Adipocyte (in vitro differentiated cells): ENCODE results near the gene NRXN2.

Experiments used
- DNase-seq: peaks from one replicate; pipeline ENCODE4 v3.0.0-alpha.2; 2015; ENCODE audit warnings: low read depth
- H3K27me3 ChIP-seq: replicated peaks from 2 replicates; pipeline ENCODE4 v1.7.0; 2013; ENCODE audit warnings: mild to moderate bottlenecking, low read length, moderate library complexity; ENCODE audit not compliant: control insufficient read depth, insufficient read depth
- H3K36me3 ChIP-seq: 2 replicates; pipeline ENCODE4 v1.7.0; 2013; ENCODE audit warnings: low read length, mild to moderate bottlenecking, moderate library complexity; ENCODE audit not compliant: control insufficient read depth, insufficient read depth, severe bottlenecking
- H3K4me1 ChIP-seq: 2 replicates; pipeline ENCODE4 v1.7.0; 2013; ENCODE audit warnings: mild to moderate bottlenecking, low read length, moderate library complexity; ENCODE audit not compliant: control insufficient read depth, insufficient read depth
- H3K4me3 ChIP-seq: 2 replicates; pipeline ENCODE4 v1.7.0; 2013; ENCODE audit warnings: mild to moderate bottlenecking, low read length, moderate library complexity
- H3K9ac ChIP-seq: 2 replicates; pipeline ENCODE4 v1.7.0; 2013; ENCODE audit warnings: mild to moderate bottlenecking, low read length, moderate library complexity
- H3K9me3 ChIP-seq: 2 replicates; pipeline ENCODE4 v1.7.0; 2013; ENCODE audit warnings: mild to moderate bottlenecking, low read length, moderate library complexity; ENCODE audit not compliant: control insufficient read depth

Gene NRXN2

GRCh38 chr11:64750361-64751054 lies 27.5 kb upstream of the NRXN2 start:
- Histone ChIP-seq H3K4me3 (no peak overlapping the region), H3K9ac (no peak overlapping the region)
- no peak for DNase-seq

GRCh38 chr11:64747961-64748665 lies 25.1 kb upstream of the NRXN2 start:
- no peak overlapping the region for H3K4me3 ChIP-seq
- peaks cover 8% of the 10 kb centered on the region for H3K27me3 ChIP-seq
- peaks cover 30% of the 10 kb centered on the region for H3K4me1 ChIP-seq
- no peaks in the 10 kb centered on the region for H3K36me3 ChIP-seq
- peak; percentile 75 for DNase-seq
- H3K9ac ChIP-seq = peak overlapping the region; percentile 0
- H3K9me3 ChIP-seq = no peaks in the 10 kb centered on the region

More at GRCh38 chr11:64750361-64751054, 27.5 kb upstream of the NRXN2 start:
- H3K4me1 ChIP-seq = peaks cover 13% of the 10 kb centered on the region
- no peaks in the 10 kb centered on the region for H3K36me3 ChIP-seq
- H3K9me3 ChIP-seq = no peaks in the 10 kb centered on the region
- H3K27me3 ChIP-seq = no peaks in the 10 kb centered on the region

- Histone ChIP-seq H3K4me3 (no peak overlapping the region), H3K4me1 (peaks cover 38% of the 10 kb centered on the region), H3K9me3 (no peaks in the 10 kb centered on the region), H3K27me3 (peaks cover 19% of the 10 kb centered on the region), H3K9ac (no peak overlapping the region), H3K36me3 (no peaks in the 10 kb centered on the region)
- DNase-seq = no peak
These were observed 23.5 kb upstream of the NRXN2 start for GRCh38 chr11:64746486-64746885.

GRCh38 chr11:64745521-64746328 lies 22.7 kb upstream of the NRXN2 start:
- peak; percentile 47 for DNase-seq
- no peaks in the 10 kb centered on the region for H3K9me3 ChIP-seq
- no peaks in the 10 kb centered on the region for H3K36me3 ChIP-seq
- H3K4me3 ChIP-seq = no peak overlapping the region
- H3K9ac ChIP-seq = no peak overlapping the region
- H3K4me1 ChIP-seq = peaks cover 38% of the 10 kb centered on the region
- peaks cover 26% of the 10 kb centered on the region for H3K27me3 ChIP-seq

- Histone ChIP-seq H3K4me3 (peak overlapping the region; percentile 23), H3K9me3 (no peaks in the 10 kb centered on the region), H3K27me3 (peaks cover 32% of the 10 kb centered on the region), H3K9ac (no peak overlapping the region), H3K4me1 (peaks cover 38% of the 10 kb centered on the region), H3K36me3 (no peaks in the 10 kb centered on the region)
- DNase-seq = peak; percentile 27
These were observed 22.2 kb upstream of the NRXN2 start for GRCh38 chr11:64745189-64745520.

GRCh38 chr11:64744544-64745188 lies 21.7 kb upstream of the NRXN2 start:
- no peaks in the 10 kb centered on the region for H3K9me3 ChIP-seq
- H3K4me3 ChIP-seq = no peak overlapping the region
- peaks cover 37% of the 10 kb centered on the region for H3K27me3 ChIP-seq
- H3K4me1 ChIP-seq = peaks cover 38% of the 10 kb centered on the region
- peak; percentile 26 for DNase-seq
- H3K36me3 ChIP-seq = no peaks in the 10 kb centered on the region
- no peak overlapping the region for H3K9ac ChIP-seq

GRCh38 chr11:64743591-64744543 lies 20.9 kb upstream of the NRXN2 start, which contains the start of gene RASGRP2:
Gene RASGRP2, minus strand, starts transcription at chr11:64744142. Its CDS starts 1,276 bp downstream, at chr11:64742866.
- DNase-seq = peak; percentile 54
- Histone ChIP-seq H3K4me1 (peaks cover 38% of the 10 kb centered on the region), H3K36me3 (no peaks in the 10 kb centered on the region), H3K9ac (no peak within 1 kb of the TSS), H3K27me3 (peaks cover 38% of the 10 kb centered on the region), H3K4me3 (peak within 1 kb of the TSS; percentile 79), H3K9me3 (no peaks in the 10 kb centered on the region)

GRCh38 chr11:64742889-64743590 lies 20.0 kb upstream of the NRXN2 start:
- peaks cover 30% of the 10 kb centered on the region for H3K4me1 ChIP-seq
- H3K9me3 ChIP-seq = no peaks in the 10 kb centered on the region
- peak overlapping the region; percentile 79 for H3K4me3 ChIP-seq
- H3K36me3 ChIP-seq = no peaks in the 10 kb centered on the region
- peak; percentile 78 for DNase-seq
- H3K27me3 ChIP-seq = peaks cover 38% of the 10 kb centered on the region
- peak overlapping the region; percentile 67 for H3K9ac ChIP-seq

GRCh38 chr11:64742087-64742888 lies 19.3 kb upstream of the NRXN2 start:
- H3K9ac ChIP-seq = peak overlapping the region; percentile 67
- peaks cover 28% of the 10 kb centered on the region for H3K4me1 ChIP-seq
- H3K9me3 ChIP-seq = no peaks in the 10 kb centered on the region
- H3K27me3 ChIP-seq = peaks cover 38% of the 10 kb centered on the region
- peak overlapping the region; percentile 79 for H3K4me3 ChIP-seq
- H3K36me3 ChIP-seq = no peaks in the 10 kb centered on the region
- peak; percentile 18 for DNase-seq
